COR-L47 (cell line): ENCODE results near the gene TMEM240.

Experiments used
- DNase-seq: peaks from one replicate; lab custom pipeline; 2025; lab: John Stamatoyannopoulos, UW

TMEM240 gene

GRCh38 chr1:1540090-1540817, at the start of gene TMEM240:
TSS of gene TMEM240 (minus strand) at chr1:1540624. CDS start at chr1:1540346, 278 bp downstream.
- peak; percentile 67 for DNase-seq

- no peak for DNase-seq
Measured at GRCh38 chr1:1583347-1584010, 43.1 kb upstream of the TMEM240 start.

GRCh38 chr1:1582585-1583346, 42.3 kb upstream of the TMEM240 start:
- no peak for DNase-seq

GRCh38 chr1:1578371-1578940, 38.0 kb upstream of the TMEM240 start:
- DNase-seq = no peak

GRCh38 chr1:1577367-1578011, 37.1 kb upstream of the TMEM240 start:
- DNase-seq = no peak

GRCh38 chr1:1574721-1575537, 34.5 kb upstream of the TMEM240 start, which contains the start of gene SSU72:
TSS of gene SSU72 (minus strand) at chr1:1574863. CDS start at chr1:1574557, 306 bp downstream.
- DNase-seq = peak; percentile 91

GRCh38 chr1:1573843-1574720, 33.7 kb upstream of the TMEM240 start:
- DNase-seq = peak; percentile 55

- DNase-seq = no peak
Measured at GRCh38 chr1:1569341-1569740, 28.9 kb upstream of the TMEM240 start.

- DNase-seq = no peak
Measured at GRCh38 chr1:1567891-1568291, 27.5 kb upstream of the TMEM240 start.

GRCh38 chr1:1567152-1567875, 26.9 kb upstream of the TMEM240 start:
- no peak for DNase-seq

GRCh38 chr1:1565340-1565739, 24.9 kb upstream of the TMEM240 start:
- no peak for DNase-seq

- DNase-seq = no peak
Measured at GRCh38 chr1:1564268-1564667, 23.8 kb upstream of the TMEM240 start.

- DNase-seq = no peak
Measured at GRCh38 chr1:1563688-1564087, 23.3 kb upstream of the TMEM240 start.

GRCh38 chr1:1562556-1563195, 22.3 kb upstream of the TMEM240 start:
- no peak for DNase-seq

GRCh38 chr1:1561801-1562470, 21.5 kb upstream of the TMEM240 start:
- DNase-seq = no peak

- DNase-seq = no peak
Measured at GRCh38 chr1:1560178-1560577, 19.8 kb upstream of the TMEM240 start.

- DNase-seq = no peak
Measured at GRCh38 chr1:1559066-1559465, 18.6 kb upstream of the TMEM240 start.

GRCh38 chr1:1558591-1558990, 18.2 kb upstream of the TMEM240 start:
- no peak for DNase-seq
